GM13977 (cell line): ENCODE measurements around the gene ASB1.

Experiments
- DNase-seq: peaks from one replicate; pipeline ENCODE4 v3.0.0; 2012; ENCODE audit warnings: low spot score
- CTCF ChIP-seq: IDR thresholded peaks from 2 replicates; pipeline ENCODE4 v1.5.1; 2012; ENCODE audit warnings: mild to moderate bottlenecking, control low read depth; ENCODE audit not compliant: insufficient read depth; ENCODE audit errors: extremely low read depth, missing control alignments
- in situ Hi-C: fragments of 300-500 bp; cut with MboI; formaldehyde crosslinking; loops from one replicate; pipeline ENCODE4 v1.12.0; 2022; ENCODE audit warnings: low sequenced_read_pairs, low pct_unique_long_range_greater_than_20kb, mixed read lengths, inconsistent platforms; ENCODE audit not compliant: unreplicated experiment

Gene ASB1

GRCh38 chr2:238450440-238450861 lies 23.7 kb downstream of the ASB1 start:
- TF ChIP-seq CTCF = no peak
- in situ Hi-C loops = no loop called here

GRCh38 chr2:238453842-238454241 lies 27.1 kb downstream of the ASB1 start:
- no peak for TF ChIP-seq CTCF
- in situ Hi-C loops = no loop called here
- DNase-seq = no peak

More at GRCh38 chr2:238450440-238450861, 23.7 kb downstream of the ASB1 start:
- DNase-seq = no peak

- in situ Hi-C loops = no loop called here
- no peak for TF ChIP-seq CTCF
These were observed 29.7 kb downstream of the ASB1 start for GRCh38 chr2:238456449-238456848.

GRCh38 chr2:238456970-238457926 lies 30.5 kb downstream of the ASB1 start:
- DNase-seq = no peak
- no peak for TF ChIP-seq CTCF
- in situ Hi-C loops = no loop called here

More at GRCh38 chr2:238456449-238456848, 29.7 kb downstream of the ASB1 start:
- no peak for DNase-seq

- no peak for DNase-seq
- TF ChIP-seq CTCF = no peak
- in situ Hi-C loops = no loop called here
These were observed 31.2 kb downstream of the ASB1 start for GRCh38 chr2:238457927-238458324.

- TF ChIP-seq CTCF = no peak
- in situ Hi-C loops = no loop called here
- DNase-seq = no peak
These were observed 31.9 kb downstream of the ASB1 start for GRCh38 chr2:238458651-238459050.
